ENCODE data around the gene SLC16A3.

GRCh38 chr17:82262344-82262743 lies 33.5 kb downstream of the SLC16A3 start:
- TF ChIP-seq CTCF (IDR thresholded peaks at IDR 0.05) (no peak), ZBTB33 (IDR thresholded peaks at IDR 0.05; ENCODE audit: borderline replicate concordance, low read depth) (no peak), RFX5 (IDR thresholded peaks at IDR 0.05; ENCODE audit: low read length) (no peak), FOXJ3 (CRISPR knock-in tag; IDR thresholded peaks at IDR 0.05) (no peak), RAD21 (IDR thresholded peaks at IDR 0.05; ENCODE audit: low read length) (no peak), RCOR1 (IDR thresholded peaks at IDR 0.05; ENCODE audit: low read length) (no peak), POLR2AphosphoS5 (IDR thresholded peaks at IDR 0.05; ENCODE audit: low read depth, low read length) (no peak), NFIC (IDR thresholded peaks at IDR 0.05; ENCODE audit: borderline replicate concordance) (no peak), MXI1 (IDR thresholded peaks at IDR 0.05; ENCODE audit: low read depth, low read length) (no peak), TAF1 (IDR thresholded peaks at IDR 0.05; ENCODE audit: borderline replicate concordance, low read depth, low read length) (no peak), FOSL2 (IDR thresholded peaks at IDR 0.05; ENCODE audit: borderline replicate concordance, low read depth) (no peak), JUND (IDR thresholded peaks at IDR 0.05) (no peak), CHD2 (IDR thresholded peaks at IDR 0.05; ENCODE audit: low read length, partially characterized antibody) (no peak)
- TF ChIP-seq, protein P1, sequence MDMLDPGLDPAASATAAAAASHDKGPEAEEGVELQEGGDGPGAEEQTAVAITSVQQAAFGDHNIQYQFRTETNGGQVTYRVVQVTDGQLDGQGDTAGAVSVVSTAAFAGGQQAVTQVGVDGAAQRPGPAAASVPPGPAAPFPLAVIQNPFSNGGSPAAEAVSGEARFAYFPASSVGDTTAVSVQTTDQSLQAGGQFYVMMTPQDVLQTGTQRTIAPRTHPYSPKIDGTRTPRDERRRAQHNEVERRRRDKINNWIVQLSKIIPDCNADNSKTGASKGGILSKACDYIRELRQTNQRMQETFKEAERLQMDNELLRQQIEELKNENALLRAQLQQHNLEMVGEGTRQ (IDR thresholded peaks at IDR 0.05; ENCODE audit: borderline replicate concordance, low read depth, low read length) = no peak

Data from SK-N-SH (cell line).